Trophoblast cell (in vitro differentiated cells and primary cell): Measurements from ENCODE around the gene SH2D2A.

Experiments used
- DNase-seq, 2 donors: peaks; one replicate each; pipeline ENCODE4 v3.0.0-alpha.2; 2016
- H2AFZ ChIP-seq: 2 replicates; pipeline ENCODE4 v1.6.1; 2013; ENCODE audit warnings: low read length, moderate library complexity, mild to moderate bottlenecking; ENCODE audit not compliant: insufficient read depth, poor library complexity
- H2AK5ac ChIP-seq: 2 replicates; pipeline ENCODE4 v1.6.1; 2013; ENCODE audit warnings: mild to moderate bottlenecking, low read length
- H2BK120ac ChIP-seq: 2 replicates; pipeline ENCODE4 v1.6.1; 2013; ENCODE audit warnings: low read length, mild to moderate bottlenecking, moderate library complexity; ENCODE audit not compliant: insufficient read depth, poor library complexity
- H2BK12ac ChIP-seq: 2 replicates; pipeline ENCODE4 v1.6.1; 2013; ENCODE audit warnings: mild to moderate bottlenecking, low read length, moderate library complexity
- H2BK5ac ChIP-seq: 2 replicates; pipeline ENCODE4 v1.6.1; 2013; ENCODE audit warnings: low read length, low read depth, moderate library complexity, mild to moderate bottlenecking; ENCODE audit not compliant: poor library complexity
- H3K14ac ChIP-seq: 2 replicates; pipeline ENCODE4 v1.6.1; 2013; ENCODE audit warnings: mild to moderate bottlenecking, low read length
- H3K18ac ChIP-seq: 2 replicates; pipeline ENCODE4 v1.6.1; 2013; ENCODE audit warnings: mild to moderate bottlenecking, low read length
- H3K23ac ChIP-seq: 2 replicates; pipeline ENCODE4 v1.6.1; 2013; ENCODE audit warnings: low read length
- H3K27ac ChIP-seq: 2 replicates; pipeline ENCODE4 v1.5.1; 2013; ENCODE audit warnings: low read depth, mild to moderate bottlenecking, inconsistent platforms, low read length, moderate library complexity
- H3K27me3 ChIP-seq: 2 replicates; pipeline ENCODE4 v1.6.1; 2013; ENCODE audit warnings: inconsistent platforms, mild to moderate bottlenecking, low read length, moderate library complexity; ENCODE audit not compliant: insufficient read depth
- H3K36me3 ChIP-seq, 2 experiments: 1 replicate in 1 of 2; 2 replicates in 1 of 2; pipeline ENCODE4 v1.6.1; 2013; ENCODE audit warnings: low read length in 2 of 2, mild to moderate bottlenecking in 2 of 2, moderate library complexity in 1 of 2; ENCODE audit not compliant: insufficient read depth in 2 of 2, control insufficient read depth in 1 of 2
- H3K4ac ChIP-seq: 2 replicates; pipeline ENCODE4 v1.6.1; 2013; ENCODE audit warnings: low read depth, mild to moderate bottlenecking, low read length, moderate library complexity
- H3K4me1 ChIP-seq, 2 experiments: 1 replicate in 1 of 2; 2 replicates in 1 of 2; pipeline ENCODE4 v1.6.1; 2013; ENCODE audit warnings: low read length in 2 of 2, mild to moderate bottlenecking in 2 of 2, moderate library complexity in 1 of 2; ENCODE audit not compliant: insufficient read depth in 2 of 2, control insufficient read depth in 1 of 2
- H3K4me2 ChIP-seq: 2 replicates; pipeline ENCODE4 v1.6.1; 2013; ENCODE audit warnings: inconsistent platforms, mild to moderate bottlenecking, low read length, moderate library complexity
- H3K4me3 ChIP-seq: 2 replicates; pipeline ENCODE4 v1.5.1; 2013; ENCODE audit warnings: mild to moderate bottlenecking, low read depth, low read length, inconsistent platforms
- H3K79me1 ChIP-seq: one replicate; pipeline ENCODE4 v1.6.1; 2013; ENCODE audit warnings: low read length
- H3K79me2 ChIP-seq: 2 replicates; pipeline ENCODE4 v1.6.1; 2013; ENCODE audit warnings: low read length, mild to moderate bottlenecking; ENCODE audit not compliant: control insufficient read depth, insufficient read depth, poor library complexity
- H3K9ac ChIP-seq: 2 replicates; pipeline ENCODE4 v1.6.1; 2013; ENCODE audit warnings: mild to moderate bottlenecking, low read length
- H3K9me3 ChIP-seq: 2 replicates; pipeline ENCODE4 v1.6.1; 2013; ENCODE audit warnings: low read depth, mild to moderate bottlenecking, control low read depth, inconsistent platforms, low read length; ENCODE audit not compliant: insufficient read depth
- H4K12ac ChIP-seq: 2 replicates; pipeline ENCODE4 v1.6.1; 2013; ENCODE audit warnings: low read depth, mild to moderate bottlenecking, low read length, moderate library complexity
- H4K8ac ChIP-seq: 2 replicates; pipeline ENCODE4 v1.6.1; 2013; ENCODE audit warnings: low read depth, mild to moderate bottlenecking, low read length, moderate library complexity
- H4K91ac ChIP-seq: one replicate; pipeline ENCODE4 v1.6.1; 2013; ENCODE audit warnings: low read depth, mild to moderate bottlenecking, low read length, moderate library complexity
- WGBS: extraction: QIAGEN DNeasy Blood & Tissue Kit; methylation state at CpG from one replicate; pipeline ENCODE4 v1.1.7; 2013; ENCODE audit warnings: missing lambda C conversion rate; ENCODE audit not compliant: insufficient read length, insufficient coverage; ENCODE audit errors: extremely low coverage; 5-methylcytosine and 5-hydroxymethylcytosine counted together

SH2D2A gene

GRCh38 chr1:156857532-156857931 is 40.9 kb upstream of the SH2D2A start:
- Histone ChIP-seq H3K4me3 (no peak overlapping the region), H3K23ac (no peak overlapping the region), H3K27me3 (peaks cover 56% of the 10 kb centered on the region), H4K8ac (no peak overlapping the region), H3K27ac (no peak overlapping the region), H3K18ac (no peak overlapping the region), H3K9me3 (peaks cover 13% of the 10 kb centered on the region), H2BK12ac (no peak overlapping the region), H2BK5ac (no peak overlapping the region), H3K4ac (no peak overlapping the region), H2AFZ (no peak overlapping the region), H3K79me2 (no peaks in the 10 kb centered on the region), H4K91ac (no peak overlapping the region), H2BK120ac (no peak overlapping the region), H3K4me1 (peaks cover 4 to 13% of the 10 kb centered on the region in 2 experiments), H3K4me2 (no peak overlapping the region), H4K12ac (no peak overlapping the region), H3K79me1 (no peaks in the 10 kb centered on the region), H3K9ac (no peak overlapping the region), H2AK5ac (no peak overlapping the region), H3K14ac (no peak overlapping the region), H3K36me3 (no peaks in the 10 kb centered on the region)
- no peak for DNase-seq
- no CpG with 5 or more reads among the region's 3 CpGs for WGBS

- no peak overlapping the region for H3K14ac ChIP-seq
- H4K8ac ChIP-seq, result no peak overlapping the region
- no peak for DNase-seq
- H2BK12ac ChIP-seq, result no peak overlapping the region
- H2AK5ac ChIP-seq, result no peak overlapping the region
- no peak overlapping the region for H3K4ac ChIP-seq
- no peak overlapping the region for H3K9ac ChIP-seq
- H3K4me2 ChIP-seq, result no peak overlapping the region
- no peaks in the 10 kb centered on the region for H3K36me3 ChIP-seq
- H3K27me3 ChIP-seq, result peaks cover 48% of the 10 kb centered on the region
- H3K23ac ChIP-seq, result no peak overlapping the region
- H3K79me2 ChIP-seq, result no peaks in the 10 kb centered on the region
- peaks cover 13% of the 10 kb centered on the region for H3K9me3 ChIP-seq
- no peak overlapping the region for H3K4me3 ChIP-seq
- peaks cover 4 to 10% of the 10 kb centered on the region in 2 experiments for H3K4me1 ChIP-seq
- H2BK120ac ChIP-seq, result no peak overlapping the region
- H2BK5ac ChIP-seq, result no peak overlapping the region
- no peak overlapping the region for H4K91ac ChIP-seq
- H3K79me1 ChIP-seq, result no peaks in the 10 kb centered on the region
- no peak overlapping the region for H4K12ac ChIP-seq
- H3K18ac ChIP-seq, result no peak overlapping the region
- no peak overlapping the region for H2AFZ ChIP-seq
- no peak overlapping the region for H3K27ac ChIP-seq
- no CpG with 5 or more reads among the region's 3 CpGs for WGBS
Observed at GRCh38 chr1:156856282-156856785, 39.7 kb upstream of the SH2D2A start.

- Histone ChIP-seq H3K4ac (no peak overlapping the region), H3K79me1 (no peaks in the 10 kb centered on the region), H2BK120ac (no peak overlapping the region), H2BK12ac (no peak overlapping the region), H3K4me1 (peaks cover 0 to under 1% of the 10 kb centered on the region in 2 experiments), H3K4me2 (no peak overlapping the region), H3K27me3 (peaks cover 35% of the 10 kb centered on the region), H2AFZ (no peak overlapping the region), H2BK5ac (no peak overlapping the region), H4K91ac (no peak overlapping the region), H4K8ac (no peak overlapping the region), H3K4me3 (no peak overlapping the region), H3K9me3 (peaks cover 11% of the 10 kb centered on the region), H3K36me3 (no peaks in the 10 kb centered on the region), H3K79me2 (no peaks in the 10 kb centered on the region), H4K12ac (no peak overlapping the region), H3K18ac (no peak overlapping the region), H2AK5ac (no peak overlapping the region), H3K9ac (no peak overlapping the region), H3K27ac (no peak overlapping the region), H3K23ac (no peak overlapping the region), H3K14ac (no peak overlapping the region)
- no CpG with 5 or more reads among the region's 3 CpGs for WGBS
- DNase-seq, result no peak
Observed at GRCh38 chr1:156854634-156855033, 38.0 kb upstream of the SH2D2A start.

- WGBS, result no CpG with 5 or more reads among the region's 19 CpGs
Observed at GRCh38 chr1:156853761-156854160, 37.1 kb upstream of the SH2D2A start.

More at GRCh38 chr1:156853761-156854160, 37.1 kb upstream of the SH2D2A start:
- Histone ChIP-seq H4K91ac (no peak overlapping the region), H3K4ac (no peak overlapping the region), H3K27ac (no peak overlapping the region), H4K12ac (no peak overlapping the region), H3K18ac (no peak overlapping the region), H3K9ac (no peak overlapping the region), H3K79me1 (no peaks in the 10 kb centered on the region), H2BK120ac (no peak overlapping the region), H2AFZ (no peak overlapping the region), H3K4me3 (no peak overlapping the region), H2AK5ac (no peak overlapping the region), H3K4me2 (no peak overlapping the region), H3K14ac (no peak overlapping the region), H3K27me3 (peaks cover 34% of the 10 kb centered on the region), H3K36me3 (no peaks in the 10 kb centered on the region), H3K9me3 (peaks cover 12% of the 10 kb centered on the region), H3K23ac (no peak overlapping the region), H4K8ac (no peak overlapping the region), H3K4me1 (peaks cover 0 to 3% of the 10 kb centered on the region in 2 experiments), H2BK12ac (no peak overlapping the region), H3K79me2 (no peaks in the 10 kb centered on the region), H2BK5ac (no peak overlapping the region)
- no peak for DNase-seq
